Stimulated activated CD8-positive, alpha-beta memory T cell treated with anti-CD3 and anti-CD28 coated beads, Interleukin-4, amount 100 ng/mL, for 24 hours (primary cell): ENCODE data around the gene IMPDH1.
A peak's percentile ranks its signal among the peaks of the same experiment; 100 is the strongest.

Experiments used
- DNase-seq: peaks from one replicate; pipeline ENCODE4 v3.0.0-alpha.2; 2020; ENCODE audit warnings: low read depth

The IMPDH1 gene

DNA sequence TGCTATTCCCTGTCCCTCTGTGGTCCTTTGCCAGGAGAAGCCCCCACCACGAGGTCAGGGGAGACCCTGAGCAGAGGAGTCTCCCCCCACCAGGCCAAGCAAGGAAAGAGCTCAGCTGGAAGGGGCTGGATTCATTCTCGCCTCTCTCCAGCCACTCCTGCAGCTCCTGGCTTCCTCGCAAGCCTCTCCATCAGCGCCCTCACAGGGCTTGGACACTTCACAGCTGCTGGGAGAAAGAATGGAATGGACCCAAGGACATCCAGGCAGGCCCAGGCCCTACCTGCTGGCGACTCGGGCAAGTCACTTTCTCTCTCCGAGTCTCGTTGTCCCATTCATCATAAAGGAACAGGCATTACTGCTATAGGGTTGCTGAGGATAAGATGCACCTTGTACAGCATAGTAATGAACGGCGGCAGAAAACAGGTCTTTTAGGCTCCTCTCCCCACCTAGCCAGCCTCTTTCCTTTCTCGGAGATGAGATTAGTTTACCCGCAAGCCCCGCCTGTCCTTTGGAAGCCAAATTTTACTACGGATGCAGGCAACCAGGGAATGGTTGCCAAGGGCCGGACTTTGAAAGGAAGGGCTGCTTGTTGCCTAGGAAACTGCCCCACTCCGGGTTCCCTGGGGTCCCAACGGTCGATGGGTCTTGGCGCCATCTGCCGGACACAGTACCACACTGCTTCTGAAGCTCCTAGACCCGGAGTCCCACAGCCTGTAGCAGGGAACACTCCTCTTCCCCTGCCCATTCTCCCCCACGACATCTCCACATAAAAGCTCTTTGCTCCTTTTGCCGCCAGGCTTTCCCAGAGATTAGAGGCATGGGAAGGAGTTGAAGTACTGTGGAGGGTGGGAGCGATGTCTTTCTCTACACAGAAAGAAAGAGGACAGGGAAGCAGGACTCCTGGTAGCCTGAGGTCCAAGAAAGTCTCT, 22.3 kb downstream of the IMPDH1 start:
- peak; percentile 59 for DNase-seq

GRCh38 chr7:128385988-128386925, 23.5 kb downstream of the IMPDH1 start:
- DNase-seq, result no peak

DNA sequence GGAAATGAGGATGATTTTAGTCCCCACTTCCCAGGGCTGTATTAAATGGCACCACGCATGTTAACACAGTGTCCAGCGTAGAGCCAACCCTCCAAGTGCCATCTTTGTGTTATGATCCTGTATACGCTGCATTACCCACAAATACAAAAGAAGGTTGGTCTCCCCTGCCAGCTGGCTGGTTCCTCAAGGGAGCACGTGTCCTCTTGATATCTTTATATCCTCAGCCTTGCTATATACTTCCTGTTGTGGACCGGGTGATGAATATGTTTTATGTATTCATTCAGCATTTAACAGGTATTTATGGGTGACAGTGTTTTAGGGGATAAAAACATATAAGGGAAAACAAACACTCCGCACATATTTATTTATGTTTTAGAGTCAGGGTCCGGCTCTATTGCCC, 25.1 kb downstream of the IMPDH1 start:
- DNase-seq, result no peak

DNA sequence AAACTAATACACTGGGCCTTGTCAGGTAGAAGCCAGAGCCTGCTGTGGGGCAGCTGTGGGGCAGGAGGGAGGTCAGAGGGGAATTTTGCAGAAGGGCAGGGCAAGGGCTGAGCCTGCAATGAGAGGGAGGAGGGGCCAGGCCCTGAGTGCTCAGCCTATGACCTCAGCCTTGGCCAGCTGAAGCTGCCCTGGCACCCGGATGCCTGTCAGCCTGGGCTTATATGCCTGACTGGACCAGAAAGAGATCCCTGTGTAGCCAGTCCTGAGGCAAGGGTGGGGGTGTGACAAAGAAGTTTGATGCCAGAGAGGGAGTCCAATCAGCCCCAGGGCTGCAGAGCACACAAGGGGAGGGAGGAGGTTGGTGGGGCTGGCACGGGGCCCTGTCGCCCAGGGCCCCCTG, 26.0 kb downstream of the IMPDH1 start:
- DNase-seq, result no peak

- DNase-seq, result no peak
Observed at GRCh38 chr7:128381161-128381821, 28.5 kb downstream of the IMPDH1 start.

- DNase-seq, result no peak
Observed at GRCh38 chr7:128380483-128381106, 29.2 kb downstream of the IMPDH1 start.

GRCh38 chr7:128379900-128380479, 29.8 kb downstream of the IMPDH1 start:
- DNase-seq, result no peak

DNA sequence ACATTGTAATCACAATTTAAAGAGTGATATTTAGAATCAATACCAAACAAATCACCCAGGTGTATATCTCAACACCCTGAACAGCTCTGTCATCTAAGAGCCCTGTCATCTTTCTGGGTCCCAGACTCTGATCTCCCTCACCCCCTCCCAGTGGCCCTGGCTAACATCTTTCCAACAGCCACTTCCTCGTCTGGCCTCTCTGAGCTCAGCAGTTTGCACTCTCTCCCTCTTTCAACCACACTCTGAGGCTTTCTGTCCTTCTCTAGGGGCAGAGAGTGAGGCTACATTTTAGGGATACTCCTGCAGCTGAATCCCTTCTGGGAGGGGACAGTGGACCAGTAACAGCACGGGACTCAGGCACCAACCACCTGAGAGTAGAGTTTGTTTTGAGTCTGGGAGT, 31.1 kb downstream of the IMPDH1 start:
- no peak for DNase-seq

DNA sequence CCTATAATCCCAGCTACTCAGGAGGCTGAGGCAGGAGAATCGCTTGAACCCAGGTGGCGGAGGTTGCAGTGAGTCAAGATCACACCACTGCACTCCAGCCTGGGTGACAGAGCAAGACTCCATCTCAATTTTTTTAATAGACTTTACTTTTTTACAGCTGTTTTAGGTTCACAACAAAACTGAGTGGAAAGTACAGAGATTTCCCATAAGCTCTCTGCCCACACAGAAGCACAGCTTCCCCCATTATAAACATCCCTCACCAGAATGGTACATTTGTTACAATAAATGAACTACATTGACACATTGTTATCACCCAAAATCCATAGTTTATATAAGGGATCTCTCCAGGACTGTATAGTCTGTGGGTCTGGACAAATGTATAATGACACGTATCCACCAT, 33.7 kb downstream of the IMPDH1 start:
- DNase-seq, result no peak

GRCh38 chr7:128374041-128374440, 35.7 kb downstream of the IMPDH1 start:
- no peak for DNase-seq

- no peak for DNase-seq
Observed at GRCh38 chr7:128373606-128374005, 36.2 kb downstream of the IMPDH1 start.

GRCh38 chr7:128370491-128370890, 39.3 kb downstream of the IMPDH1 start:
- DNase-seq, result no peak

- DNase-seq, result no peak
Observed at GRCh38 chr7:128366986-128367385, 42.8 kb downstream of the IMPDH1 start.

- no peak for DNase-seq
Observed at GRCh38 chr7:128366300-128366699, 43.5 kb downstream of the IMPDH1 start.

GRCh38 chr7:128365432-128365831, 44.4 kb downstream of the IMPDH1 start:
- DNase-seq, result no peak

DNA sequence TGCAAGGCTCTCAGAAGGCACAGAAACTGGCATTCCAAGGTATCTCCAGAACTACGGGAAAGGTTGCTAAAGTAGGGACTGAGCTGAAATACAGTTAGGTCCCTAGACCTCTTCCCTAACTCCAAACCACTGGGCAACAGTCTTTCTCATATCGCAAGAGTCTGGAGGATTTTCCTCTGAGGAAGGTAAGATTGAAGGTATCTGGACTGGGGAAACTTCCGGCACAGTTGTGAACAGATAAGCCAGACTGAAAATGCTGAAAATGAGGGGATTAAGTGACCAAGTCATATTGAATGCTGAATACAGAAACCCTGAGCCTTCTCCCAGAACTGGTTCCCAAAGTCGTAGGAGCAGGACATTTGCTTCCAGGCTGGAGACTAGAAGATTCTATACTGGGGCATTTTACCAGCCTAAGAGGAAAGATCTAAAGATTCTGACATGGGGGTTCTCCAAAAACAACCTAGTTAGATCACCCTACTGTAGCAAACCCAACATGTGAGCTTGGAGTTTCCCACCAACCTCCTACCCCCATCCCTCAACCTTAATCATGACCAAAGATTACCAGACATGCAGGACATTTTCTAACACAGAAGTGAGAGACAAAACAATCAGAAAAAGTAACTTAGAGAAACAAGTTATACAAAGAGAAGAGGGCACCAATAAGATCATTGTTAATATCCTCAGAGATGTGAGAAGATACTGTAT, 45.5 kb downstream of the IMPDH1 start:
- no peak for DNase-seq

GRCh38 chr7:128363261-128363721, 46.5 kb downstream of the IMPDH1 start:
- no peak for DNase-seq

DNA sequence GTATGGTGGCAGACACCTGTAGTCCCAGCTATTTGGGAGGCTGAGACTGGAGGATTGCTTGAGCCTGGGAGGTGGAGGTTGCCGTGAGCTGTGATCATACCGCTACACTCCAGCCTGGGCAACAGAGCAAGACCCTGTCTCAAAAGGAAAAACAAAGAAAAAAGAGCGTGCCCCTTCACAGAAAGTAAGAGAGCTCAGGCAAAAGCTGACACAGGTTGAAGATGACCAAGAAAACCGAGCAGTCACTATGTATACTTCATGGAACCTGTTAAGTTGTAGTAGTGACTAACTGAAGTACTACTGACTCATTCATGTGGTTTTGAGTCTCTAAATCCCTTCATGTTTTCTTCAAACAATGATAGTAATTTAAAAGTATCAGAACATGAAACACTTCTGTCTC, 47.1 kb downstream of the IMPDH1 start:
- DNase-seq, result no peak

GRCh38 chr7:128361411-128362379, 48.1 kb downstream of the IMPDH1 start, which contains the start of gene PRRT4:
TSS of gene PRRT4 (minus strand) at chr7:128361690.
- no peak for DNase-seq

- DNase-seq, result no peak
Observed at GRCh38 chr7:128360359-128360678, 49.5 kb downstream of the IMPDH1 start.
